ENCODE measurements around the gene THSD4.

DNA sequence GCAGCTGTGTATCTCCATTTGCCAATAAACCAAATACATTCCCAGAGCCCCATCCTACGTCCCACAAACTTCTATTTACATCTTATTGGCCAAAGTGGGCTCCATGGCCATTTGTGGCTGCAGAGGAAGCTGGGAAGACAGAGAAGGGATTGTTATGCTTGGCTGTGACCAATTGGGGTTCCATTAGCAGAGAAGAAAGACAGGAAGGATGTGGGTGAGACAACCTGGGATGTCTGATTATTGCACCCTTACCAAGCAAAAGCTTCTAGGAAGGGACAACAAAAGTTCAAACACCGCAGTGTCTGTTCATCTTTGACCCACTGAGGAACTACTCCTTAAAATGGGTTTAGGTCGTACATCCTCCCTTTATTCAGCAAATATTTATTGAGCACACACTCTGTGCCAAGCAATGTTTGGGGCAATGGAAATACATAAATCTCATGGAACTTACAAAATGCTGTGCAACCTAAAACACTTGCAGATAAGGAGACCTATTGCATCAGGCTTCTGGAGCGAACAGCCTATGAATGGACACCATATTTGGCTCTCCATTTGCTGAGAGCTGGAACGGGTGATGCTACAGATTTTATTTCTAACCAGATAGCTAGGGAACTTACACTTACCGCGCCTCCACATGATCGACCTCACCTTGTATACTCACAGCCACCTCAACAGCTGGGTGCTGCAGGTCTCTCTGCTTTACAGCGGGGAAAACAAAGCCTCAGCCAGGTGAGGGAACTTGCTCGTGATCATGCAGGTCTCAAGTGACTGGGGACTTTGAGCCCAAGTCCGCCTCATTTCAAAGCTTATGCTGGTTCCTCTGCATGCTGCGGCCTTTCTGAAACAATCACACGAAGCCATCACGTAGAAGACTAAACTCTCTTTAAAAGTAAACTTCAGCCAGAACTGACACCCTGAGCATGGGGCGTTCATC lies 673.6 kb downstream of the THSD4 start:
- TF ChIP-seq, protein P1, sequence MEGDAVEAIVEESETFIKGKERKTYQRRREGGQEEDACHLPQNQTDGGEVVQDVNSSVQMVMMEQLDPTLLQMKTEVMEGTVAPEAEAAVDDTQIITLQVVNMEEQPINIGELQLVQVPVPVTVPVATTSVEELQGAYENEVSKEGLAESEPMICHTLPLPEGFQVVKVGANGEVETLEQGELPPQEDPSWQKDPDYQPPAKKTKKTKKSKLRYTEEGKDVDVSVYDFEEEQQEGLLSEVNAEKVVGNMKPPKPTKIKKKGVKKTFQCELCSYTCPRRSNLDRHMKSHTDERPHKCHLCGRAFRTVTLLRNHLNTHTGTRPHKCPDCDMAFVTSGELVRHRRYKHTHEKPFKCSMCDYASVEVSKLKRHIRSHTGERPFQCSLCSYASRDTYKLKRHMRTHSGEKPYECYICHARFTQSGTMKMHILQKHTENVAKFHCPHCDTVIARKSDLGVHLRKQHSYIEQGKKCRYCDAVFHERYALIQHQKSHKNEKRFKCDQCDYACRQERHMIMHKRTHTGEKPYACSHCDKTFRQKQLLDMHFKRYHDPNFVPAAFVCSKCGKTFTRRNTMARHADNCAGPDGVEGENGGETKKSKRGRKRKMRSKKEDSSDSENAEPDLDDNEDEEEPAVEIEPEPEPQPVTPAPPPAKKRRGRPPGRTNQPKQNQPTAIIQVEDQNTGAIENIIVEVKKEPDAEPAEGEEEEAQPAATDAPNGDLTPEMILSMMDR (IDR thresholded peaks at IDR 0.05), result no peak
- TF ChIP-seq POLR2A (IDR thresholded peaks at IDR 0.05), result no peak

Measured in thyroid gland (tissue), 4 donors.